Measurements from ENCODE around the gene PTPN6. TPM values are rescaled to one million over a fixed set of nuclear protein-coding genes. Genes with fewer than 3 reads are reported as not detected.

The PTPN6 gene
- total RNA-seq, 1 experiment from 2014 or later = 19.8 TPM

GRCh38 chr12:6936636-6937480, 14.3 kb upstream of the PTPN6 start:
- Mint-ChIP-seq H3K36me3 (ENCODE audit: insufficient read depth in 1 of 3, low read depth in 3 of 3) (peaks cover 33 to 85% (median 60%) of the 10 kb centered on the region in 3 experiments), H3K4me1 (peaks cover 14 to 30% of the 10 kb centered on the region in 2 experiments), H3K27ac (peak overlapping the region; percentile 81 to 96 (median 85)), H3K4me3 (peak overlapping the region; percentile 61 to 80), H3K9me3 (no peaks in the 10 kb centered on the region; a peak in 1 of 5 replicates), H3K27me3 (ENCODE audit: low read depth) (no peaks in the 10 kb centered on the region; the same call in 1 of the 2 replicates)
- WGBS (ENCODE audit: extremely low coverage, insufficient read length, low lambda C conversion rate) = no CpG with 5 or more reads among the region's 36 CpGs
- H4K91ac ChIP-seq (ENCODE audit: insufficient read length, low read depth, low read length) = no peak overlapping the region
- DNase-seq = peak; percentile 85
- no peak overlapping the region for H2AK5ac ChIP-seq (ENCODE audit: insufficient read length, low read length)
- H2AFZ ChIP-seq (ENCODE audit: low read length) = no peak overlapping the region
- no peak overlapping the region for H3T11ph ChIP-seq (ENCODE audit: low read length)
- peak overlapping the region; percentile 49 for H3K18ac ChIP-seq (ENCODE audit: insufficient read length, low read depth, low read length)
- peak overlapping the region; percentile 82 for H3K9ac ChIP-seq (ENCODE audit: extremely low read depth, insufficient read length, low read length)
- H3K4ac ChIP-seq (ENCODE audit: low read depth, low read length) = no peak overlapping the region
- H2BK20ac ChIP-seq (ENCODE audit: low read depth, low read length, poor library complexity, severe bottlenecking) = no peak overlapping the region
- no peaks in the 10 kb centered on the region for H3K27me3 ChIP-seq (ENCODE audit: insufficient read depth, low read length)
- H3K9me3 ChIP-seq (ENCODE audit: control insufficient read depth, low read depth, low read length) = no peaks in the 10 kb centered on the region
- H3K79me1 ChIP-seq (ENCODE audit: insufficient read depth, low read depth, low read length, poor library complexity, severe bottlenecking) = no peaks in the 10 kb centered on the region
- H2BK12ac ChIP-seq (ENCODE audit: insufficient read length, low read depth, low read length) = no peak overlapping the region
- peaks cover 3% of the 10 kb centered on the region; the same call in 1 of the 2 replicates for H3K79me2 ChIP-seq (ENCODE audit: insufficient read depth, low read length)
- H4K5ac ChIP-seq (ENCODE audit: insufficient read length, low read depth, low read length) = no peak overlapping the region
- H4K20me1 ChIP-seq (ENCODE audit: control insufficient read depth, insufficient read depth, insufficient read length) = no peaks in the 10 kb centered on the region
- no peak overlapping the region for H3K56ac ChIP-seq (ENCODE audit: insufficient read length, low read depth, low read length)
- no peak overlapping the region for H3K27ac ChIP-seq (ENCODE audit: insufficient read length, low read depth, low read length)
- peak overlapping the region; percentile 35 for H3K4me2 ChIP-seq (ENCODE audit: insufficient read depth, insufficient read length, low read length)
- peaks cover 7% of the 10 kb centered on the region for H3K23me2 ChIP-seq (ENCODE audit: insufficient read length, low read depth, low read length, poor library complexity, severe bottlenecking)
- no peak overlapping the region; the same call in 1 of the 2 replicates for H2BK15ac ChIP-seq (ENCODE audit: low read depth, low read length)
- no peak overlapping the region for H3K14ac ChIP-seq (ENCODE audit: insufficient read depth, low read length)
- no peak overlapping the region for H2BK5ac ChIP-seq (ENCODE audit: insufficient read length, low read length)
- H2BK120ac ChIP-seq (ENCODE audit: low read depth, low read length, poor library complexity, severe bottlenecking) = no peak overlapping the region
- no peak overlapping the region for H3K23ac ChIP-seq (ENCODE audit: insufficient read length, low read depth, low read length)
- TF ChIP-seq CTCF (conservative IDR thresholded peaks at IDR 0.05) = no peak
- H3K4me1 ChIP-seq (ENCODE audit: insufficient read depth, low read length) = no peaks in the 10 kb centered on the region
- no peak overlapping the region for H4K8ac ChIP-seq (replicated peaks; ENCODE audit: insufficient read length, low read depth, low read length)

All from H9 (cell line).